ENCODE measurements around the gene APOBR.
"Not testable (repeated sequence)": the region's sequence is repeated elsewhere in the genome, so short reads cannot be mapped to it uniquely, and the experiment has no call there.

Gene APOBR

DNA sequence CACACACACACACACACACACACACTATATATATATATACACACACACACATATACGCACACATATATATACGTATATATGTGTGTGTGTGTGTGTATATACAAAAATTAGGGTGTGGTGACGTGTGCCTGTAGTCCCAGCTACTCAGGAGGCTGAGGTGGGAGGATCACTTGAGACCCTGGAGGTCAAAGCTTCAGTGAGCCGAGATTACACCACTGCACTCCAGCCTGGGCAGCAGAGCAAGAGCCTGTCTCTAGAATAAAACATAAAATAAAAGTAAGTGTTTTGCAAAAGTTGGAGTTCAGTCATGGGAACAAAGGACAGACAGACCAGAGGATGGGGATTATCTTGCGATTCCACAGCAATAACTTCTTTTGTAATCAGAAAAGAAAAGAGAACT is 33.5 kb downstream of the APOBR start:
- no peak for DNase-seq

GRCh38 chr16:28528463-28528867 is 34.0 kb downstream of the APOBR start:
- no peak for DNase-seq

DNA sequence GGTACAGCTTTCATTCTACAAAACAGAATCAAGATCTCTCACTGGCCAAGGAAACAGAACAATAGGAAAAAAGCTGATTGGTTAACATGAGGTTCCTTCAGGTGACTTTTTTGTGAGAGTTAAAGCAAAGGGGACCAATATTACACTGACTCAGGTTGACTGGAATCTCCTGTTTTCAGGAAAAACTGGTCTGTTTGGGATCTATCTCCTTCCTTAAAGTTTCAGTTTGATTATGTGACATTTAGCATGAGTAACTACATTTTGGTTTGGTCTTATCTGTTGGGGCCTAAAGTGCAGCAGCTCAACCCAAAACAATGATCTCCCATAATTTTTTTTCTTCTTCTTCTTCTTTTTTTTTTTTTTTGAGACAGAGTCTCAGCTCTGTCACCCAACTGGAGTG is 34.7 kb downstream of the APOBR start:
- DNase-seq = no peak

DNA sequence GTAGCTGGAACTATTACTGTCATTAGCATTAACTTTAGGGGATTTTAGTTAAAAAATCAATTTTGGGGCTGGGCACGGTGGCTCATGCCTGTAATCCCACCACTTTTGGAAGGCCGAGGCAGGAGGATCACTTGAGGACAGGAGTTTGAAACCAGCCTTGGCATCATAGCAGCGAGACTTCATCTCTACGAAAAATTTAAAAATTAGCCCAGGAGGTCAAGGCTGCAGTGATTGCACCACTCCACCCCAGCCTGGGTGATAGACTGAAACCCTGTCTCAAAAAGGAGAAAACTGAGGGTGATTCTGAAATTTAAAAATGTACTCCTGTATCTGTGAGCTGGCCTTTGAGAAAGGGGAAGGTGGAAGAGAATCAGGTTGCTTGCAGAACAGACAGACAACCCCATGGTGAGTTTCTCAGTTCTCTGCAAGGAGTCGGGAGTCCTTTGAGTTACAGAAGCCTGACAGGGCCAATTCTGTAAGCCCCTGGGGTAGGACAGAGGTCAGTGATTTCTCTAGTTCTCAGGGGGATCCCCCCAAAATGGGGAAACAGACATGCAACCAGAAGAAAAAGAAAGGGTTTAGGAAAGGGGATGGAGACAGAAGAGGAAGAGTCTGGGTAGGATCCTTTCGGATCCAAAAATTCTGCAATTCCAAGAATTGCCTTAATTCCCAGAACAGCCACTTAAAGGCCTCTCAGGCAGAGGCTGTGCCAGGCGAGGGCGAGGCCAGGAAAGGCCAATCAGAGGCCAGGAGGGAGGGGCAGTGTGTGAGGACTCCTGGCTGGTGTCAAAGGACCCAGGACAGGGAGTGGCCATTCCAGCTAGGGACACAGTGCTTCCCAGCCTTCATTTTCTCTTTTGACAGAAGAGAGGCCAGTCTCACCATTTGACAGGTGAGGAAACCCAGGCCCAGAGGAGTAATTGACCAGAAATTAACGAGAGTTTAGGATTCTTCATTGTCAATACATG is 37.6 kb downstream of the APOBR start:
- no peak for DNase-seq

DNA sequence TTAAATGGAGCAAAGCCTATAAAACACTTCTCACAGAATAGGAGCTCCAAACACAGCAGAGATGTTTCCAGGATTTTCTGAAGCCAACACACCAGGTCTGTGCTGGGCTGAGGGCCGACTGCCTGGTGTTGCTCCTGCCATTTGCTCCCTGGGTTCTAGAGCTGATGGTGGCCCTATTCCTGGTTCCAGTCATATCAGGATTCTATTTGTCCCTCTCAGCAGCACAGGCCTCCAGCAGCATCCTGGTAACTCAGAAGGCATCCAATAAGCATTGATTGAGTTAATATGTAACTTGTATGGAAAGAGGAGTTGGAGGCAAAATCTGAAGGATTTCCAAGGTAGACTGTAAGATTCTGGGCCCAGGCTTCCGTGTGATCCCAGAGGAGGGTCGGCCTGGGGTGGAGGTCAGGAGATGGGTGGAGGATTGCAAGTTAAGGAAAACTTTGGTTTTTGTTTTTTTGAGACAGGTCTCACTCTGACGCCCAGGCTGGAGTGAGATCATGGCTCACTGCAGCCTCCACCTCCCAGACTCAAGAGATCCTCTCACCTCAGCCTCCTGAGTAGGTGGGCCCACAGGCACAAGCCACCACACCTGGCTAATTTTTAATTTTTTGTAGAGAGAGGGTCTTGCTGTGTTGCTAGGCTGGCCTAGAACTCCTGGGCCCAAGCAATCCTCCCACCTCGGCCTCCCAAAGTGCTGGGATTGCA is 38.7 kb downstream of the APOBR start:
- DNase-seq = no peak

DNA sequence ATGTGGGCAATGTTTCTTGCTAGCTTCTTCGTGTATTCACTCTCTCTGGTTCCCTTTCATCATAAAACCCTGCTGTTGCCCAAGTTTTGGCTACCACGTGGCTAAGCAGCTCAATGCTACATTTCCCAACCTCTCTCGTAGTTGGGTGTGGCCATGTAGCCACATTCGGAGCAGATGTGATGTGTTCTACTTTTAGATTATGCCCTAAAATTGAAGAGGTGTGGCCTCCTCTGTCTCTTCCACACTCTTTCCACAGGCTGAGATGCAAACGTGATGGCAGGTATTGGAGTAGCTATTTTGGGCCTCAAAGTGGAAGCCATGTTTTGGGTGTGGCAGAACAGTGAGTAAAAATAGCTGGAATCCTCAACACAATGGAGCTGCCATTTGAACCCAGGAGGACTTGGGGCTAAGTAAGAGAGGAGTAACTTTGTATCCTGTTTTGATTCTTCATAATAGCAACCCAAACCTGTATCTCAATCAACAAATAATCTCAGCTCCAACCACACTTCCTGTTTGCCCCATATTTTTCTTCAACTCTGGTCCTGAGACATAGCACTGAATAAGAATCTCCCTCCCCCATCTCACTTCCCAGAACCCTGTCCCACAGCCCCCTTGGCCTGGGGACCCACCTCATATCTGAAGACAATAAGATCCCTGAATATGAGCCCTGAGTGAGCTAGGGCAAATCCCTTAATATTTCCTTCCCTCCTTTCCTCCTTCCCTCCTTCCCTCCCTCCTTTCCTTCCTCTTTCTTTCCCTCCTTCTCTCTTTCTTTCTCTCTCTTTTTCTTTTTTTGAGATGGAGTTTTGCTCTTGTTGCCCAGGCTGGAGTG is 40.3 kb downstream of the APOBR start:
- no peak for DNase-seq

- no peak for DNase-seq
Measured at GRCh38 chr16:28537076-28537475, 42.6 kb downstream of the APOBR start.

- no peak for DNase-seq
Measured at GRCh38 chr16:28537964-28538732, 43.7 kb downstream of the APOBR start.

- DNase-seq = no peak
Measured at GRCh38 chr16:28538733-28539596, 44.5 kb downstream of the APOBR start, which contains the start of gene NUPR1. Gene NUPR1 (minus strand): TSS chr16:28538974. CDS start chr16:28538907, 67 bp downstream.

- DNase-seq = no peak
Measured at GRCh38 chr16:28540346-28540745, 45.9 kb downstream of the APOBR start.

- no peak for DNase-seq
Measured at GRCh38 chr16:28542646-28543045, 48.2 kb downstream of the APOBR start.

GRCh38 chr16:28543072-28543471 is 48.6 kb downstream of the APOBR start:
- no peak for DNase-seq

- no peak for DNase-seq
Measured at GRCh38 chr16:28544998-28545397, 50.6 kb downstream of the APOBR start.

GRCh38 chr16:28545964-28546363 is 51.5 kb downstream of the APOBR start:
- not testable (repeated sequence) for DNase-seq

- no peak for DNase-seq
Measured at GRCh38 chr16:28546626-28547025, 52.2 kb downstream of the APOBR start.

GRCh38 chr16:28548306-28548802 is 53.9 kb downstream of the APOBR start:
- no peak for DNase-seq
